Activated CD4-positive, alpha-beta T cell treated with anti-CD3 and anti-CD28 coated beads, Interleukin-2, amount 10 ng/mL, durations not matched to agents 7 days and 5 days (primary cell): ENCODE data around the gene GATM. TPM values are rescaled to one million over a fixed set of nuclear protein-coding genes. Genes with fewer than 3 reads are reported as not detected.
A peak's percentile ranks its signal among the peaks of the same experiment; 100 is the strongest.

Source experiments
- CTCF ChIA-PET: fragments of 350-600 bp; sonication (Branson Sonifier 250); formaldehyde crosslinking; loops from one replicate; lab custom pipeline; 2021; ENCODE audit warnings: antibody characterized with exemption; lab: Charles Lee
- POLR2A ChIA-PET: fragments of 350-600 bp; sonication (Branson Sonifier 250); formaldehyde crosslinking; loops from one replicate; lab custom pipeline; 2021; ENCODE audit warnings: antibody characterized with exemption; lab: Charles Lee
- DNase-seq: peaks from one replicate; pipeline ENCODE4 v3.0.0-alpha.2; 2020
- H3K27ac Mint-ChIP-seq: one replicate; pipeline ENCODE4 v1.8.0; 2021; ENCODE audit warnings: mild to moderate bottlenecking, moderate library complexity, mixed read lengths
- H3K27me3 Mint-ChIP-seq: one replicate; pipeline ENCODE4 v1.8.0; 2021; ENCODE audit warnings: mixed read lengths
- H3K36me3 Mint-ChIP-seq: one replicate; pipeline ENCODE4 v1.8.0; 2021; ENCODE audit warnings: low read depth, mixed read lengths
- H3K4me1 Mint-ChIP-seq: one replicate; pipeline ENCODE4 v1.8.0; 2021; ENCODE audit warnings: mixed read lengths
- H3K4me3 Mint-ChIP-seq: one replicate; pipeline ENCODE4 v1.8.0; 2021; ENCODE audit warnings: mild to moderate bottlenecking, moderate library complexity, mixed read lengths
- H3K9me3 Mint-ChIP-seq: one replicate; pipeline ENCODE4 v1.8.0; 2021; ENCODE audit warnings: mixed read lengths
- total RNA-seq, 2 experiments: library from RNA; stranded (reverse); gene quantifications; one replicate each; pipeline ENCODE4 v1.2.3, GENCODE V29; 2021

Gene GATM, protein sequence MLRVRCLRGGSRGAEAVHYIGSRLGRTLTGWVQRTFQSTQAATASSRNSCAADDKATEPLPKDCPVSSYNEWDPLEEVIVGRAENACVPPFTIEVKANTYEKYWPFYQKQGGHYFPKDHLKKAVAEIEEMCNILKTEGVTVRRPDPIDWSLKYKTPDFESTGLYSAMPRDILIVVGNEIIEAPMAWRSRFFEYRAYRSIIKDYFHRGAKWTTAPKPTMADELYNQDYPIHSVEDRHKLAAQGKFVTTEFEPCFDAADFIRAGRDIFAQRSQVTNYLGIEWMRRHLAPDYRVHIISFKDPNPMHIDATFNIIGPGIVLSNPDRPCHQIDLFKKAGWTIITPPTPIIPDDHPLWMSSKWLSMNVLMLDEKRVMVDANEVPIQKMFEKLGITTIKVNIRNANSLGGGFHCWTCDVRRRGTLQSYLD
- 1 to 10 TPM; 1.6 to 2.0 TPM for total RNA-seq

DNA sequence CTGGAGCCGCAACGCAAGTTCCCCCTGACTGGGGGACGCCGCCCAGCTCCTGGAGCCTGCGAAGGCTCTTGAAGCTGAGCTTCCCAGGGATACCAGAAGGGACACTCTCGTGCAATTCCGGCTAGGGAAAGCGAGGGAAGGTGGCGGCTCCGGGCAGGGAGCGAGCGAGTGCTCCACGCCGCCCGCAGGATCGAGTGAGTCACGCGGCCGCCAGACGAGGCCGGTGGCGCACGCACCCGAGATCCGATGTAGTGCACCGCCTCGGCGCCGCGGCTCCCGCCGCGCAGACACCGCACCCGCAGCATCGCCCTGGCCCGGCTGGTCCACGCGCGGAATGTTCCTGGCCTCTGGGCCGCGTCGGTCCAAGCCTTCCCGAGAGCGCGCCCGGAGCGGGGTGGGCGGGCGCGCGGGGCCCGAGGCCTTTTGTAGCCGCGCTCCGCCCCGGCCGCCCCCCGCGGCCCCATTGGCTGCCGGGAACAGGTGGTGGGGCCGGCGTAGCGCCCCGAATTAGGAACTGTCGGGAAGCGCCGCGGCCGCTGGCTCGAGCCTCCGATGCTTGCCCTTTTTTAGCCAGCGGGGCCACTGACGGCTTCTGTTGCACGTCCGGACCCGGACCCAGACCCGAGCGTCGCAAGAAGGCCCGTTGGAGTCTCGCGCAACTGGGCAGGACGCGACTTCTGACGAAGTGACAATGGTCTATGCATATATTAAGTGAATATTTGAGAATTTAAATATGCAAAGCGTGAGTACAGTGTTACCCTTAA lies at the start of gene GATM:
TSS of gene GATM (minus strand) at position 396 of the 764 bp plus-strand sequence. CDS start at position 305, 91 bp downstream.
- Mint-ChIP-seq H3K4me3 (peak within 1 kb of the TSS; percentile 70), H3K27me3 (peaks cover 55% of the 10 kb centered on the region), H3K36me3 (no peaks in the 10 kb centered on the region), H3K4me1 (peaks cover 14% of the 10 kb centered on the region), H3K27ac (no peak within 1 kb of the TSS), H3K9me3 (no peaks in the 10 kb centered on the region)
- ChIA-PET CTCF (no interaction called here), POLR2A (no interaction called here)
- DNase-seq = peak; percentile 38

- POLR2A ChIA-PET = no interaction called here
- no peak overlapping the region for H3K27ac Mint-ChIP-seq
- peaks cover 8% of the 10 kb centered on the region for H3K27me3 Mint-ChIP-seq
- peaks cover 4% of the 10 kb centered on the region for H3K36me3 Mint-ChIP-seq
- CTCF ChIA-PET = interaction anchor here (0.5 to 2.2 kb wide), 3 partner anchors 28 to 209 kb away, joined by 3 to 7 read pairs (median 3); no protein-coding TSS in a partner anchor
- peaks cover 5% of the 10 kb centered on the region for H3K4me1 Mint-ChIP-seq
- H3K4me3 Mint-ChIP-seq = no peak overlapping the region
- no peak for DNase-seq
- no peaks in the 10 kb centered on the region for H3K9me3 Mint-ChIP-seq
Measured at GRCh38 chr15:45427085-45427484, 48.7 kb upstream of the GATM start.

DNA sequence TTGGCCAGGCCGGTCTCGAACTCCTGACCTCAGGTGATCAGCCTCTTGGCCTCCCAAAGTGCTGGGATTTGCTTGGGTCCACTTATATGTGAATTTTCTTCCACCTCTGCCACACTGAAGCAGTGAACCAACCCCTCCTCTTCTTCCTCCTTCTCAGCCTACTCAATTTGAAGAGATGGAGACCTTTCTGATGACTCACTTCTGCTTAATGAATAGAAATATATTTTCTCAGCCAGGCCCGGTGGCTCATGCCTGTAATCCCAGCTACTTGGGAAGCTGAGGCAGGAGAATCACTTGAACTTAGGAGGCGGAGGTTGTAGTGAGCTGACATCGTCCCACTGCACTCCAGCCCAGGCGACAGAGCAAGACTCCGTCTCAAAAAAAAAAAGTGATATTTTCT lies 46.8 kb upstream of the GATM start:
- no peak for DNase-seq
- no peak overlapping the region for H3K27ac Mint-ChIP-seq
- ChIA-PET POLR2A (no interaction called here), CTCF (interaction anchor here (1.5 to 1.6 kb wide), 2 partner anchors 32 to 227 kb away, joined by 3 to 6 read pairs; no protein-coding TSS in a partner anchor)
- H3K9me3 Mint-ChIP-seq = no peaks in the 10 kb centered on the region
- H3K4me1 Mint-ChIP-seq = no peaks in the 10 kb centered on the region
- H3K27me3 Mint-ChIP-seq = no peaks in the 10 kb centered on the region
- no peak overlapping the region for H3K4me3 Mint-ChIP-seq
- peaks cover 11% of the 10 kb centered on the region for H3K36me3 Mint-ChIP-seq

DNA sequence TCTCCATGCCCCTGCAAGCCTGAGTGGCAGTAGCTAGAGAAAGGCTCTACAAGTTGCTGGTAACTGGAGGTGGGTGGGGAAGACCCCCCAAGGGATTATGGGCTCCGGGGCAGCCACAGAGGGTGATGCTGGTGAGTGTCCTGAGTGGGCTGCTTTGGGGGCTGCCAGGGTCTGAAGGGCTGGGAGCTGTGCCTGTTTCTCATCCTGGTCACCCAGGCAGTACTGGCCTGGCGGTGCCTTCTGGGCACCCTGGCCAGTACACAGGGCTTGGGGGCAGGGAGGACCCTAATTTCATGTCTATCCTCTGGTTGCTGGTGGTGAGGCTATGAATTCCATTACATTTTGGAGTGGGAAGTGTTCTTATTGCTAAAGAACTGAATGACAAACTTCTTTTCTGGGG lies 46.1 kb upstream of the GATM start:
- ChIA-PET POLR2A (no interaction called here), CTCF (interaction anchor here (0.6 kb wide), 1 partner anchor 868 kb away, joined by 3 read pairs; no protein-coding TSS in a partner anchor)
- Mint-ChIP-seq H3K36me3 (peaks cover 12% of the 10 kb centered on the region), H3K27ac (no peak overlapping the region), H3K4me1 (no peaks in the 10 kb centered on the region), H3K9me3 (no peaks in the 10 kb centered on the region), H3K27me3 (no peaks in the 10 kb centered on the region), H3K4me3 (no peak overlapping the region)
- no peak for DNase-seq

DNA sequence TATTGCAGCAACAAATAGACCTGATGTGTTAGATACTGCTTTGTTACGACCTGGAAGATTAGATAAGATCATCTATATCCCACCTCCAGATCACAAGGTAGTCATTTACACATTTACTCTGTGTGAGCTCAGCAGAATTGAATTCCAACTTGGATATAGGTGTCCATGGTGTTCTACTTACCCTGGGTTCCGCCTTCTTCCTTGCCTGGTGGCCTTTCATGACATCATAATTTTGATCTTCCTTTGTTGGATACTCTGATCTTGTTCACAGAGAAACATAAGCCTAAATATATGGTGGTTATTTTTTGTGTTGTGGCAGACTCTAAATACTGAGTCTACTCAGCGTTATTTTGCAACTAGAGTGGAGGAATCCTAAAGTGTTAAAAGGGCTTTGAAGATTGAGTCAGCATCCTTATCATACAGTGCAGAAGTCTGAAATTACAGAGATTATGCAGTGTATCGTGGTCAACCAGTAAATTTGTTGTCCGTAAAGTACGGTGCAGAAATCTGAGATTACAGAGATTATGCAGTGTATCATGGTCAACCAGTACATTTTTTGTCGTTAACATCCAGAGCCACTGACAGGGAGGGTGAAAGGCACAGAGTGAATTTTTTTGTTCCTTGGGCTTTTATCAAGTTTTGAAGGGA lies 39.1 kb upstream of the GATM start:
- POLR2A ChIA-PET = no interaction called here
- H3K4me3 Mint-ChIP-seq = no peak overlapping the region
- DNase-seq = no peak
- H3K4me1 Mint-ChIP-seq = peaks cover 19% of the 10 kb centered on the region
- no peaks in the 10 kb centered on the region for H3K9me3 Mint-ChIP-seq
- CTCF ChIA-PET = no interaction called here
- H3K36me3 Mint-ChIP-seq = peaks cover 54% of the 10 kb centered on the region
- H3K27me3 Mint-ChIP-seq = no peaks in the 10 kb centered on the region
- no peak overlapping the region for H3K27ac Mint-ChIP-seq

DNA sequence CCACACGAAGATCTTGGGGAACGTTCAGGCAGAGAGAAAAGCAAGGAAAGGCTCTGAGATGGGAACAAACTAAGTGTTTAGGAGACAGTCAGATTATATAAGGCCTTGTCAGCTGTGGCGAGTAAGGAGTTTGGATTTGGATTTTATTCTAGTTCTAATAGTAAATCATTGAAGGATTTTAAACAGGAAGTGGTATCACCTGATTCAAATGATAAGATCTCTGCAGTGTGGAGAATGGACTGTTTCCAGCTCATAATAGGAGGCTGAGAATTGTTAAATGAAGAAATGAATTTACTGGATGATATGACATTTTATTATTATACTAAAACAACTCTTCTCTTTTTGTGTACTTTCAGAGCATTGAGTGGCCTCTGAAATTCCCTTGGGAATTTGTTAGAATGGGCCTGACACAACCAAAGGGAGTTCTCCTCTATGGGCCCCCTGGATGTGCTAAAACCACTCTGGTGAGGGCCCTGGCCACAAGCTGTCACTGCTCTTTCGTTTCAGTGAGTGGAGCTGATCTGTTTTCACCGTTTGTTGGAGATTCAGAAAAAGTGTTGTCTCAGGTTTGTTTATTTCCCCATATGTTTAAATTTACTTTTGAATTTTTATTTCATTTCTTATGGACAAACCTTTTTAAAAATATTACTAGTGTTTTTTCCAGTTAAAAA lies 36.0 kb upstream of the GATM start:
- Mint-ChIP-seq H3K27me3 (no peaks in the 10 kb centered on the region), H3K9me3 (no peaks in the 10 kb centered on the region), H3K36me3 (peaks cover 58% of the 10 kb centered on the region), H3K4me3 (no peak overlapping the region), H3K27ac (no peak overlapping the region), H3K4me1 (peaks cover 19% of the 10 kb centered on the region)
- ChIA-PET CTCF (interaction anchor here (0.7 to 2.9 kb wide), 5 partner anchors 12 to 270 kb away, joined by 3 to 11 read pairs (median 4); no protein-coding TSS in a partner anchor), POLR2A (no interaction called here)
- DNase-seq = no peak

GRCh38 chr15:45409596-45409995 lies 31.3 kb upstream of the GATM start:
- H3K4me3 Mint-ChIP-seq = no peak overlapping the region
- H3K4me1 Mint-ChIP-seq = peaks cover 40% of the 10 kb centered on the region
- H3K9me3 Mint-ChIP-seq = no peaks in the 10 kb centered on the region
- H3K27me3 Mint-ChIP-seq = no peaks in the 10 kb centered on the region
- no peak for DNase-seq
- POLR2A ChIA-PET = no interaction called here
- CTCF ChIA-PET = interaction anchor here (0.6 to 0.8 kb wide), 2 partner anchors 215 to 226 kb away, joined by 3 read pairs; no protein-coding TSS in a partner anchor
- no peak overlapping the region for H3K27ac Mint-ChIP-seq
- peaks cover 53% of the 10 kb centered on the region for H3K36me3 Mint-ChIP-seq

GRCh38 chr15:45407786-45408185 lies 29.4 kb upstream of the GATM start:
- Mint-ChIP-seq H3K9me3 (no peaks in the 10 kb centered on the region), H3K27me3 (no peaks in the 10 kb centered on the region), H3K36me3 (peaks cover 39% of the 10 kb centered on the region), H3K4me3 (no peak overlapping the region), H3K27ac (no peak overlapping the region), H3K4me1 (peaks cover 33% of the 10 kb centered on the region)
- CTCF ChIA-PET = no interaction called here
- POLR2A ChIA-PET = no interaction called here
- DNase-seq = no peak

- Mint-ChIP-seq H3K4me1 (peaks cover 42% of the 10 kb centered on the region), H3K36me3 (peaks cover 18% of the 10 kb centered on the region), H3K9me3 (no peaks in the 10 kb centered on the region), H3K27ac (peak overlapping the region; percentile 98), H3K27me3 (no peaks in the 10 kb centered on the region), H3K4me3 (peak overlapping the region; percentile 100)
- CTCF ChIA-PET = interaction anchor here (0.6 to 1.9 kb wide), 7 partner anchors 10 to 604 kb away, joined by 3 to 10 read pairs (median 3); no protein-coding TSS in a partner anchor
- POLR2A ChIA-PET = interaction anchor here (1.2 kb wide), 1 partner anchor 202 kb away, joined by 4 read pairs; no protein-coding TSS in a partner anchor
- peak; percentile 27 for DNase-seq
Measured at GRCh38 chr15:45402955-45403877, 24.9 kb upstream of the GATM start.

- H3K27me3 Mint-ChIP-seq = no peaks in the 10 kb centered on the region
Measured at GRCh38 chr15:45402162-45402954, 24.0 kb upstream of the GATM start.

More at GRCh38 chr15:45402162-45402954, 24.0 kb upstream of the GATM start:
- Mint-ChIP-seq H3K4me1 (peaks cover 42% of the 10 kb centered on the region), H3K27ac (peak overlapping the region; percentile 98), H3K4me3 (peak overlapping the region; percentile 100), H3K36me3 (peaks cover 12% of the 10 kb centered on the region), H3K9me3 (no peaks in the 10 kb centered on the region)
- DNase-seq = peak; percentile 97
- ChIA-PET CTCF (interaction anchor here (0.7 to 1.9 kb wide), 11 partner anchors 9 to 229 kb away, joined by 3 to 10 read pairs (median 4); no protein-coding TSS in a partner anchor), POLR2A (interaction anchor here (0.6 to 1.2 kb wide), 4 partner anchors 14 to 215 kb away, joined by 3 to 4 read pairs (median 3); no protein-coding TSS in a partner anchor)
